Endodermal cell (in vitro differentiated cells): ENCODE data around the gene P2RX6. TPM values are rescaled to one million over a fixed set of nuclear protein-coding genes. Genes with fewer than 3 reads are reported as not detected.

ENCODE experiments used
- DNase-seq: peaks from one replicate; pipeline ENCODE4 v3.0.0-alpha.2; 2017
- H3K27ac ChIP-seq: 2 replicates; pipeline ENCODE4 v1.5.1; 2013; ENCODE audit warnings: mild to moderate bottlenecking, low read depth, low read length, moderate library complexity
- H3K27me3 ChIP-seq: 2 replicates; pipeline ENCODE4 v1.6.1; 2013; ENCODE audit warnings: mild to moderate bottlenecking, low read length, moderate library complexity; ENCODE audit not compliant: insufficient read depth, control insufficient read depth, poor library complexity, severe bottlenecking
- H3K36me3 ChIP-seq: 2 replicates; pipeline ENCODE4 v1.7.0; 2013; ENCODE audit warnings: mild to moderate bottlenecking, low read length, moderate library complexity; ENCODE audit not compliant: control insufficient read depth, insufficient read depth
- H3K4me1 ChIP-seq: one replicate; pipeline ENCODE4 v1.7.0; 2013; ENCODE audit warnings: low read length; ENCODE audit not compliant: control insufficient read depth, insufficient read depth
- H3K4me3 ChIP-seq: 2 replicates; pipeline ENCODE4 v1.5.1; 2013; ENCODE audit warnings: mild to moderate bottlenecking, low read length, moderate library complexity
- H3K9ac ChIP-seq: 2 replicates; pipeline ENCODE4 v1.6.1; 2013; ENCODE audit warnings: mild to moderate bottlenecking, low read length, moderate library complexity; ENCODE audit not compliant: poor library complexity, severe bottlenecking; ENCODE audit errors: extremely low read depth
- H3K9me3 ChIP-seq: 2 replicates; pipeline ENCODE4 v1.6.1; 2013; ENCODE audit warnings: mild to moderate bottlenecking, low read length, moderate library complexity; ENCODE audit not compliant: control insufficient read depth
- H3K27ac Mint-ChIP-seq: 2 replicates; pipeline ENCODE4 v1.8.0; 2020; ENCODE audit warnings: mixed read lengths
- H3K27me3 Mint-ChIP-seq: 2 replicates; pipeline ENCODE4 v1.8.0; 2021; ENCODE audit warnings: mild to moderate bottlenecking, mixed read lengths; ENCODE audit not compliant: insufficient read depth
- H3K36me3 Mint-ChIP-seq: 2 replicates; pipeline ENCODE4 v1.8.0; 2020; ENCODE audit warnings: low read depth, mixed read lengths
- H3K4me1 Mint-ChIP-seq: 2 replicates; pipeline ENCODE4 v1.8.0; 2020; ENCODE audit warnings: mixed read lengths
- H3K4me3 Mint-ChIP-seq: 2 replicates; pipeline ENCODE4 v1.8.0; 2020; ENCODE audit warnings: mild to moderate bottlenecking, moderate library complexity, mixed read lengths
- H3K9me3 Mint-ChIP-seq: 2 replicates; pipeline ENCODE4 v1.8.0; 2020; ENCODE audit warnings: mild to moderate bottlenecking, mixed read lengths
- CTCF ChIP-seq: fragments of 200-600 bp; sonication (generic); conservative IDR thresholded peaks from 2 replicates; pipeline ENCODE4 v1.5.0; 2021; ENCODE audit warnings: antibody characterized with exemption, mild to moderate bottlenecking
- WGBS, 2 experiments: methylation state at CpG; one replicate each; pipeline versions ENCODE4 v1.1.5 to v1.1.7; 2013; ENCODE audit warnings: missing lambda C conversion rate in 2 of 2, mixed read lengths in 1 of 2; ENCODE audit not compliant: insufficient coverage in 1 of 2, insufficient read length in 1 of 2; 5-methylcytosine and 5-hydroxymethylcytosine counted together
- total RNA-seq, 2 donors: library from RNA; stranded (reverse); fragmentation: NEBNext Ultra II Directional in 1 of 2; extraction: Animal tissue kit (Norgen Biotek cat#: 25700) in 1 of 2; gene quantifications; 2 replicates in 1 of 2; 3 replicates in 1 of 2; pipeline ENCODE4 v1.2.1, GENCODE V29; 2021

The P2RX6 gene
- total RNA-seq, 2 donors from 2014 or later, result 0.73 to 1.9 TPM

GRCh38 chr22:20998411-20999336, 16.3 kb upstream of the P2RX6 start:
- H3K4me1 Mint-ChIP-seq, result peaks cover 12% of the 10 kb centered on the region
- Histone ChIP-seq H3K4me1 (peaks cover 11% of the 10 kb centered on the region), H3K9me3 (no peaks in the 10 kb centered on the region), H3K27me3 (no peaks in the 10 kb centered on the region), H3K27ac (no peak overlapping the region), H3K9ac (no peak overlapping the region), H3K4me3 (no peak overlapping the region), H3K36me3 (no peaks in the 10 kb centered on the region)
- DNase-seq, result no peak
- no peaks in the 10 kb centered on the region for H3K9me3 Mint-ChIP-seq
- no peak overlapping the region for H3K4me3 Mint-ChIP-seq
- H3K36me3 Mint-ChIP-seq, result peaks cover 10% of the 10 kb centered on the region
- no peak overlapping the region for H3K27ac Mint-ChIP-seq
- WGBS, 2 experiments, result 75 to 78% methylated on average over 6 to 7 of the region's 7 CpGs
- TF ChIP-seq CTCF, result no peak
- no peaks in the 10 kb centered on the region for H3K27me3 Mint-ChIP-seq

DNA sequence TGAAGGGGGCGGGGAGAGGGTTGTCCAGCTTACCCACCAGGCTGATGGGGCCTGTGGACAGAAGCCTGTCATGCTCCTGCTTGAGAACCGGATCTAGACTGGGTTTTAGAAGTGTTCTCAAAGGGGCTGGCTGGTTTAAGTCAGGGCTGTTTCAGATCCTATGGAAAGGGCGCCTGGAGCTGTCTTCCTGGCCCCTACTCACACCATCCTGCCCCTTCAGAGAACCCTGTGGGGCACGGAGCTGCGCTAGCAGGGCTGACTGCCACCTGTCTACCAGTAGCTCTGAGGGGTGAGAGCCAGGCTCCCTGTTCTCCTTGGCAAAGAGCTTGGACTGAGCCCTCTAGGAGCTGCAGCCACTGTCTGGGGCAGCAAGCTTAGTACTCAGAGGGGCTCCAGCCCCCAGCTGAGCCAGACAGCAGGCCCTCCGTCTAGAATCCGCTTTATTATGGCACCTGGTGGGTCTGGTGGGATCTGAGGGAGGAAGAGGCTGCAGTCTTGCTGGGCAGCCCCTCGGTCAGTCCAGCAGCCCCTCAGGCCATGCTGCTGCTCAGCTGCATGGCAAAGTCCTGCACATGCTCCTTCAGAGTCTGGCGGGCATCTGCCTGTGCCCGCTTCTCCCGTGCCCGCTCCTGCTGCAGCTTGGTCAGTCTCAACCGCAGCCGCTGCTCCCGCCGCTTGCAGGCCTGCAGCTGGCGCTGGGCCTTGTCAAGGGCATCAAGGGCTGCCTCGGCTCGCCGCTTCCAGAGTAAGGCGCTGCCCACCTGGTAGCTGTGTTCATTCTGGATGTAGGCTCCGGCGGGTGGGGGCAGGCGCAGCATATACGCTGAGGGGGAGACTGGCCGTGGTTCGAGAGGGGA, 15.4 kb upstream of the P2RX6 start:
- Histone ChIP-seq H3K36me3 (no peaks in the 10 kb centered on the region), H3K4me1 (peaks cover 11% of the 10 kb centered on the region), H3K4me3 (peak overlapping the region; percentile 91), H3K27ac (no peak overlapping the region), H3K9me3 (no peaks in the 10 kb centered on the region), H3K27me3 (no peaks in the 10 kb centered on the region), H3K9ac (no peak overlapping the region)
- WGBS, 2 experiments, result 96 to 97% methylated on average over 21 to 27 of the region's 27 CpGs
- Mint-ChIP-seq H3K27me3 (no peaks in the 10 kb centered on the region), H3K4me3 (no peak overlapping the region), H3K36me3 (peaks cover 10% of the 10 kb centered on the region), H3K9me3 (no peaks in the 10 kb centered on the region), H3K4me1 (peaks cover 12% of the 10 kb centered on the region), H3K27ac (no peak overlapping the region)
- TF ChIP-seq CTCF, result no peak
- no peak for DNase-seq

- DNase-seq, result no peak
- 86 to 88% methylated on average over 16 to 20 of the region's 22 CpGs for WGBS, 2 experiments
- Mint-ChIP-seq H3K27me3 (no peaks in the 10 kb centered on the region), H3K4me1 (peaks cover 12% of the 10 kb centered on the region), H3K36me3 (peaks cover 5% of the 10 kb centered on the region), H3K9me3 (no peaks in the 10 kb centered on the region), H3K27ac (no peak overlapping the region), H3K4me3 (peak overlapping the region; percentile 84)
- Histone ChIP-seq H3K4me1 (peaks cover 11% of the 10 kb centered on the region), H3K4me3 (peak overlapping the region; percentile 91), H3K9me3 (no peaks in the 10 kb centered on the region), H3K27me3 (no peaks in the 10 kb centered on the region), H3K36me3 (no peaks in the 10 kb centered on the region), H3K9ac (peak overlapping the region; percentile 85), H3K27ac (no peak overlapping the region)
- no peak for TF ChIP-seq CTCF
Observed at GRCh38 chr22:21000207-21000986, 14.6 kb upstream of the P2RX6 start.
